Lower lobe of right lung (tissue), 2 donors: ENCODE data around the gene LRFN2. TPM values are rescaled to one million over a fixed set of nuclear protein-coding genes. Genes with fewer than 3 reads are reported as not detected.

Experiments used
- ATAC-seq, 2 donors: fragments of 200-7000 bp; cut with Tn5 transposase; one replicate each; pipeline ENCODE4 v1.9.1; 2020 to 2022; ENCODE audit warnings: mild to moderate bottlenecking in 2 of 2, moderate library complexity in 2 of 2
- DNase-seq: peaks from one replicate; pipeline ENCODE4 v3.0.0-alpha.2; 2020
- H3K27ac ChIP-seq: fragments of 200-600 bp; one replicate; pipeline ENCODE4 v1.8.0; 2022
- H3K27me3 ChIP-seq: fragments of 200-600 bp; one replicate; pipeline ENCODE4 v1.8.0; 2022; ENCODE audit warnings: low read depth
- H3K36me3 ChIP-seq: fragments of 200-600 bp; one replicate; pipeline ENCODE4 v1.8.0; 2022; ENCODE audit warnings: mild to moderate bottlenecking
- H3K4me1 ChIP-seq: fragments of 200-600 bp; one replicate; pipeline ENCODE4 v1.8.0; 2022
- H3K4me3 ChIP-seq: fragments of 200-600 bp; one replicate; pipeline ENCODE4 v1.8.0; 2022; ENCODE audit warnings: mild to moderate bottlenecking
- H3K9me3 ChIP-seq: fragments of 200-600 bp; one replicate; pipeline ENCODE4 v1.8.0; 2022
- intact Hi-C: fragments of 100-400 bp; cut with DNase I; formaldehyde crosslinking; loops from one replicate; pipeline ENCODE4 v1.11.0; 2022
- total RNA-seq: library from RNA; stranded (reverse); fragmentation: NEBNext Ultra II Directional; extraction: Animal tissue kit (Norgen Biotek cat#: 25700); gene quantifications from one replicate; pipeline ENCODE4 v1.2.1, GENCODE V29; 2021
- TF ChIP-seq, protein P1 (sequence below): fragments of 200-600 bp; IDR thresholded peaks from one replicate; pipeline ENCODE4 v1.8.0; 2022; ENCODE audit warnings: antibody characterized with exemption, mild to moderate bottlenecking
- donor health status: DM: no; HTN: yes; CAD: no; lungs with severe emphysema.

LRFN2 gene
- total RNA-seq, 1 donor from 2014 or later, result not detected

DNA sequence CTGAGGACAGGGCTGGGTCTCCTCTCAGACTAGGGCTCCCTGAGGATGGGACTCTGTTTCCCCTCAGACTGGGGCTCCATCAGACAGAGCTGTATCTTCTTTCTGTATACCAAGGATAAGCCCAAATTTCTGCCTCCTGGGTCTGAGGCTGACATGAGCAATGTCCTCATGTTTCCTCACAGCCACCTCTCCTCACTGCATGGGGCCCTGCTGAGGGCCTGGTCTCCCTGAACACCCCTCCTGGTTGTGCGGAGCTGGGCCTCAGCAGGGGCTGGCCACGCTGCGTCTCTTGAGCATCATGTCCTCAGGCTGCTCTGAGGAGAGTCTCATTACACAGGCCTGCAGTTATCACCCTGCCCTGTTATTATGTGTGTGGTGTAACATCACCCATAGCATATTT lies 144.6 kb downstream of the LRFN2 start:
- intact Hi-C loops, result no loop called here
- Histone ChIP-seq H3K27me3 (peaks cover 3% of the 10 kb centered on the region), H3K4me3 (no peak overlapping the region), H3K9me3 (no peaks in the 10 kb centered on the region), H3K4me1 (no peaks in the 10 kb centered on the region), H3K27ac (no peak overlapping the region), H3K36me3 (no peaks in the 10 kb centered on the region)
- ATAC-seq (no peak), DNase-seq (no peak)
- TF ChIP-seq, protein P1, sequence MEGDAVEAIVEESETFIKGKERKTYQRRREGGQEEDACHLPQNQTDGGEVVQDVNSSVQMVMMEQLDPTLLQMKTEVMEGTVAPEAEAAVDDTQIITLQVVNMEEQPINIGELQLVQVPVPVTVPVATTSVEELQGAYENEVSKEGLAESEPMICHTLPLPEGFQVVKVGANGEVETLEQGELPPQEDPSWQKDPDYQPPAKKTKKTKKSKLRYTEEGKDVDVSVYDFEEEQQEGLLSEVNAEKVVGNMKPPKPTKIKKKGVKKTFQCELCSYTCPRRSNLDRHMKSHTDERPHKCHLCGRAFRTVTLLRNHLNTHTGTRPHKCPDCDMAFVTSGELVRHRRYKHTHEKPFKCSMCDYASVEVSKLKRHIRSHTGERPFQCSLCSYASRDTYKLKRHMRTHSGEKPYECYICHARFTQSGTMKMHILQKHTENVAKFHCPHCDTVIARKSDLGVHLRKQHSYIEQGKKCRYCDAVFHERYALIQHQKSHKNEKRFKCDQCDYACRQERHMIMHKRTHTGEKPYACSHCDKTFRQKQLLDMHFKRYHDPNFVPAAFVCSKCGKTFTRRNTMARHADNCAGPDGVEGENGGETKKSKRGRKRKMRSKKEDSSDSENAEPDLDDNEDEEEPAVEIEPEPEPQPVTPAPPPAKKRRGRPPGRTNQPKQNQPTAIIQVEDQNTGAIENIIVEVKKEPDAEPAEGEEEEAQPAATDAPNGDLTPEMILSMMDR, result no peak

DNA sequence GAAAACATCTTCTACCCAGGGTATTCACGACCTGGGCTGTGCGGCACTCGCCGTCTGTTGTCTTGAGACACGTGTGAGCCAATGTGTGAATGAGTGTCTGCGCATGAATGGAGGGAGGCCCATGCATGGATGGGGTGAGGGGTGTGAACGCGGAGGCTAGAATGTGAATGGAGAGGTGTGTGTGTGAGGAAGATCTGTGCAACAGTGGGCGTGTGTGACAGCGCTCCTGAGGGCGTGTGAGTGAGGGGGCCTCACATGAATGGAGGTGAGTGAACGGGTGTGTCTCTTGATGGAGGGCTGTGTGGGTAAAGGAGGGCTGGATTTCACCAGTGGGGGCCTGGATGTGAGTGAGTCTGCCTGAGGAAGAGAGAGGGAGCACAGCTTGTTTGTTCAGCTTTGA lies 146.0 kb downstream of the LRFN2 start:
- intact Hi-C loops, result no loop called here
- Histone ChIP-seq H3K4me1 (no peaks in the 10 kb centered on the region), H3K27ac (no peak overlapping the region), H3K27me3 (peaks cover 3% of the 10 kb centered on the region), H3K9me3 (no peaks in the 10 kb centered on the region), H3K4me3 (no peak overlapping the region), H3K36me3 (no peaks in the 10 kb centered on the region)
- TF ChIP-seq, protein P1, result no peak
- DNase-seq (no peak), ATAC-seq (no peak)

DNA sequence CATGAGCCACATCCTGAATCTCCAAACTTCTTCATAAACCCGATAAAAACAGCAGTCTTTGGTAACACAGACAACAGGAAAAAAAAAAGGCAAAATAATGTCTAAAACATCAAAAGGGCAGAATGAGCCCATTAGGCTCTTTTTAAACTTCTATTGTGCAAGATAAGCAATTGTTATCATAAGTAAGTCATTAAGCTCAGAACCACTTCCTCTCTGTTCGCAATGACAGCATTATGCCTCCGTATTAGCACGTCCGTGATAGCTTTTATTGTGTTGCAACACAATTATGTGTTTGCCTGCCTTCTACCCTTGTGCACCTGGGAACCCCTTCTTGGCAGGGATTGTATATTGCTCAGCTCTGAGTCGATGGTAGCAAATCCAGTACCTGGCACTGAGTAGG lies 147.1 kb downstream of the LRFN2 start:
- intact Hi-C loops, result no loop called here
- Histone ChIP-seq H3K4me3 (no peak overlapping the region), H3K27ac (no peak overlapping the region), H3K9me3 (no peaks in the 10 kb centered on the region), H3K4me1 (no peaks in the 10 kb centered on the region), H3K36me3 (no peaks in the 10 kb centered on the region), H3K27me3 (peaks cover 3% of the 10 kb centered on the region)
- ATAC-seq, result no peak
- TF ChIP-seq, protein P1, result no peak
- no peak for DNase-seq

DNA sequence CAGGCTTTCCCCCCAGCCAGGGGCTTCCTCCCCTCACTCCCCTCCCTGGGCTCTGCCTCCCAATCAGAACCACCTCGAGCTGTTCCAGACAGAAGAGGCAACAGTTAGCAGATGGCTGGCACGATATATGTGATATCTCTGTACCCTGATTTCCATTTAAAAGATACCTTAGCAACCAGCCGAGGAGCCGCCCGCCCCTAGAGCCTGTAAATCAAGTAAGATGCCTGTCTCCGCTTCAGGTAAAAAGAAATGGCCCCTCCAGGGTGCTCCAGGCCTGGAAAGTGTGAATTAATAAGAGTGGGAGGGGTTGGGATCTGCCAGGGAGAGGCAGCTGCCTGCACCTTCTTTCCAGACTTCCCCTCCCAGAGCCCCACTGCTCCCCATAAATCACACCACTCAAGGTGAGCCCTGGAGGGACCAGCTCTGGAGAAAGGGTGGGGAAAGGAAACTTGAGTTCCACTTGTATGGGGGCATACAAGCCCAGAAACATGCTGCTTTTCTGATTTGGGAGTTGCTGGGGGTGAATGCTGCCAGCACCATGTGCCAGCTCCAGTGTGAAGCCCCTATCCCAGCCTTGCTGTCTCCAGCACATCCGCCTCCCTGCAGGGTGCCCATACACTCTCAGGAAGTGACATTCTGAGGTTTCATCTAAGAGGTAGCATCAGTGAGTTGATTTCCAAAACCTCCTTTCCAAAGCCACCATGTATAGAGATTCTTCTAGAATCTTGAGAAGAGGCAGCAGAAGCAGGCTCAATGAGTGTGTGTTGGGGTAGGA lies 148.0 kb downstream of the LRFN2 start:
- H3K27me3 ChIP-seq, result peaks cover 3% of the 10 kb centered on the region
- no peaks in the 10 kb centered on the region for H3K9me3 ChIP-seq
- no peak overlapping the region for H3K4me3 ChIP-seq
- ATAC-seq, result no peak
- intact Hi-C loops, result no loop called here
- no peak overlapping the region for H3K27ac ChIP-seq
- no peaks in the 10 kb centered on the region for H3K36me3 ChIP-seq
- no peaks in the 10 kb centered on the region for H3K4me1 ChIP-seq
- no peak for DNase-seq
- TF ChIP-seq, protein P1, result no peak

DNA sequence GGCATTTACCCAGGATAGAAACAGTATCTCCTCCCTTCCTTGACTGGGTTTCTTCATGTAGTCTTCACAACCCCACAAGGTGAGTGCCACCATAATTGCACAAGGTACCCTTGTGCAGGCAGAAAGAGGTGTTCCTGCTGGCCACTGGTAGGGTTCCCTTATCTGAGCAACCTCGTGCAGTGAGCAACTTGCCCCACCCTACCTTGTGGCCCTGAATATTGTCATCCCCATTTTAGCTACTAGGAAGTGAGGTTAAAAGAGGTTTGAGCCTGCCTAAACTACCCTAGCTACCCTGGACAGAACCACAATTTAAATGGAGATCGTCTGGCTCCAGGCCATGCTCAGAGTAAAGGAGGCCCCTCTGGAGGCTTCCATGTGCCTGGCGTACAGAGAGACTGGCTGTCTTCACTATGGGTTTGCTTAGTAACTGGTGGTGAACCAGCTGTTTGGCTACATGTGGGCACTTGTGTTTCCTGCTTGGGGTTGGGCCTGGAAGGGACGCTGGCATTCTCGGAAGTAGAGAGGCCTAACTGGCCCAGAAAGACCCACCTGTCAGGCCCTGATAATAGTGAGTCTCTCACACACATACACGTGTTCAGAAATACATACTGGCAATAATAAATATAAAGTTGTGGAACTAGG lies 148.8 kb downstream of the LRFN2 start:
- TF ChIP-seq, protein P1, result no peak
- H3K9me3 ChIP-seq, result no peaks in the 10 kb centered on the region
- H3K27me3 ChIP-seq, result peaks cover 3% of the 10 kb centered on the region
- H3K27ac ChIP-seq, result no peak overlapping the region
- H3K4me3 ChIP-seq, result no peak overlapping the region
- no peak for ATAC-seq
- no peak for DNase-seq
- H3K4me1 ChIP-seq, result no peaks in the 10 kb centered on the region
- intact Hi-C loops, result no loop called here
- H3K36me3 ChIP-seq, result no peaks in the 10 kb centered on the region
